ENCODE data around the gene CCR2. TPM values are rescaled to one million over a fixed set of nuclear protein-coding genes. Genes with fewer than 3 reads are reported as not detected.

CCR2 gene
- total RNA-seq, 2 experiments from 2014 or later: 52.5 to 53.0 TPM

DNA sequence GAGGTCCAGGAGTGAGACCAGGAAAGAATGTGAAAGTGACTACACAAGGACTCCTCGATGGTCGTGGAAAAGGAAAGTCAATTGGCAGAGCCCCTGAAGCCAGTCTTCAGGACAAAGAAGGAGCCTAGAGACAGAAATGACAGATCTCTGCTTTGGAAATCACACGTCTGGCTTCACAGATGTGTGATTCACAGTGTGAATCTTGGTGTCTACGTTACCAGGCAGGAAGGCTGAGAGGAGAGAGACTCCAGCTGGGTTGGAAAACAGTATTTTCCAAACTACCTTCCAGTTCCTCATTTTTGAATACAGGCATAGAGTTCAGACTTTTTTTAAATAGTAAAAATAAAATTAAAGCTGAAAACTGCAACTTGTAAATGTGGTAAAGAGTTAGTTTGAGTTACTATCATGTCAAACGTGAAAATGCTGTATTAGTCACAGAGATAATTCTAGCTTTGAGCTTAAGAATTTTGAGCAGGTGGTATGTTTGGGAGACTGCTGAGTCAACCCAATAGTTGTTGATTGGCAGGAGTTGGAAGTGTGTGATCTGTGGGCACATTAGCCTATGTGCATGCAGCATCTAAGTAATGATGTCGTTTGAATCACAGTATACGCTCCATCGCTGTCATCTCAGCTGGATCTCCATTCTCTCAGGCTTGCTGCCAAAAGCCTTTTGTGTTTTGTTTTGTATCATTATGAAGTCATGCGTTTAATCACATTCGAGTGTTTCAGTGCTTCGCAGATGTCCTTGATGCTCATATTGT lies 6.0 kb downstream of the CCR2 start:
- Mint-ChIP-seq H3K9me3 (peaks cover 3% of the 10 kb centered on the region), H3K27me3 (peaks cover 3% of the 10 kb centered on the region), H3K4me1 (peaks cover 64% of the 10 kb centered on the region), H3K27ac (no peak overlapping the region), H3K36me3 (peaks cover 72% of the 10 kb centered on the region), H3K4me3 (peak overlapping the region; percentile 8)
- POLR2A ChIA-PET: interaction anchor here (0.6 to 1.5 kb wide), 3 partner anchors 11 to 76 kb away, joined by 3 to 4 read pairs (median 3); no protein-coding TSS in a partner anchor
- no peak for ATAC-seq (ENCODE audit: low read depth)
- no peak for DNase-seq

DNA sequence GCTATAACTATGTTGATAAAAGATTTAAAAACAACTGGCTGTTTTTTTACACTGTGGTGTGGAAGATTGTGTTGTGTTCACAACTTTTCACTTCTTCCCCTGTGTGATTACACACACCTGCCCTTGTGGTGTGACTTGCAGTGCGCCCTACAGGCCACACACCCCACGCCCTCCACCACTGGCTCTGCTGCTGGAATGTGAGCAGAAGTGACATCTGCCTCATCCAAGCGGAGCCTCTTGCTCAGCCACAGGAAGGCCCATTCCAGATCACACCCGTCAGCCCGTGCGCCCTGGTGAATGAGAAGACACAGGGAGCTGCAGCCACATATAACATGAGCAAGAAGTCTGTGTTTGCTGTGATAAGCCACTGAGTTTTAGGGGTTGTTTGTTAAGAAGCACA lies 7.0 kb downstream of the CCR2 start:
- ATAC-seq (ENCODE audit: low read depth) (no peak), DNase-seq (no peak)
- Mint-ChIP-seq H3K27ac (peak overlapping the region; percentile 60), H3K4me1 (peaks cover 59% of the 10 kb centered on the region), H3K9me3 (peaks cover 6% of the 10 kb centered on the region), H3K4me3 (peak overlapping the region; percentile 20), H3K36me3 (peaks cover 67% of the 10 kb centered on the region), H3K27me3 (peaks cover 3% of the 10 kb centered on the region)
- POLR2A ChIA-PET: interaction anchor here (1.0 kb wide), 1 partner anchor 9 kb away, joined by 3 read pairs; no protein-coding TSS in a partner anchor

DNA sequence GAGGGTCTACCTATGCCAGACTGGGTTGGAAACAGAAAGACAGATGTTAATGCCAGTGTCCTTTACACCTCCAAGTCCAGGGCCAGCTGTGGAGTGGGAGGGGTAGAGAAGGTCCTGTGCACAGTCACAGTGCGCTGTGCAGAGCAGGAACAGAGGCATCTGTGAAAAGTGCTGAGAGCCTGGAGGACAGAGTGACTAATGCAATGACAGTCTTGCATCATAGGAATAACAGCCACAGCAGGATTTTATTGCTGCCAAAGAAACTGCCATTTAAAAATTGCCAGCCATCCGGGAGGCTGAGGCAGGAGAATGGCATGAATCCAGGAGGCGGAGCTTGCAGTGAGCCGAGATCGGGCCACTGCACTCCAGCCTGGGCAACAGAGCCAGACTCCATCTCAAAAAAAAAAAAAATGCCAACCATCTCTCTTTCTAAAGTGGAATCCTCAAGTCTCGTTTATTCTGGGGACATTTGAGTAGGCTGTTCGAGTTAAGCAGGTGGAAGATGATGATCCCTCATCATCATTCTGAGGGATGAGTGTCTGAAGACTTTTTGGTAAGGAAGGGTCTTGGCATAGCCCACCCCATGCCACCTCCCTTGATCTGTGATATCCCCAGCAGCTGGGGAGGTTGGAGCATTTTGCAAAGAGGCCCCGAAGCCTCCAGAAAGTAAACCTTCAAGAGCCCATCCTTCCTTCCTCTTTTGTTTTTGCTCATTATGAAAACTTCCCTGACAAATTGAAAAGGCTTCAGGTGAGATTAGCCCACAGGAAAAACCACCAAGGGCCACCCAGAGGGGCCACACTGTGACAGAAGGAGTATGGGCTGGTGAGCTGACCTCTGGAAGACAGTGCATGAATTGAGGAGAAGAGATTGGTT lies 7.7 kb downstream of the CCR2 start:
- peak overlapping the region; percentile 20 for H3K4me3 Mint-ChIP-seq
- POLR2A ChIA-PET: interaction anchor here (0.7 to 1.0 kb wide), 2 partner anchors 8 to 147 kb away, joined by 3 to 4 read pairs; no protein-coding TSS in a partner anchor

DNA sequence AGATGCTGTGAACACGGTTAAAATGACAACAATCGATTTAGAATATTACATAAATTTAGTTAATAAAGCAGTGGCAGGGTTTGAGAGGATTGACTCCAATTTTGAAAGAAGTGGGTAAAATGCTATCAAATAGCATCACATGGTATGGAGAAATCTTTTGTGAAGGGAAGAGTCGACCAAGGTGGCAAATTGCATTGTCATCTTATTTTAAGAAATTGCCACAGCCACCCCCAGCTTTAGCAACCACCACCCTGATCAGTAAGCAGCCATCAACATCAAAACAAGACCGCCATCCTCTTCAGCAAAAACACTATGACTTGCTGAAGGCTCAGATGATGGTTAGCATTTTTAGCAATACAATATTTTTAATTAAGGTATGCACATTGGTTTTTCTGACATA lies 11.1 kb downstream of the CCR2 start:
- no peak overlapping the region for H3K27ac Mint-ChIP-seq
- peaks cover 7% of the 10 kb centered on the region for H3K9me3 Mint-ChIP-seq
- ATAC-seq (ENCODE audit: low read depth): no peak
- H3K27me3 Mint-ChIP-seq: no peaks in the 10 kb centered on the region
- POLR2A ChIA-PET: no interaction called here
- DNase-seq: no peak
- peaks cover 62% of the 10 kb centered on the region for H3K4me1 Mint-ChIP-seq
- no peak overlapping the region for H3K4me3 Mint-ChIP-seq
- peaks cover 42% of the 10 kb centered on the region for H3K36me3 Mint-ChIP-seq

More for the DNA sequence above, 7.7 kb downstream of the CCR2 start:
- Mint-ChIP-seq H3K4me1 (peaks cover 59% of the 10 kb centered on the region), H3K27me3 (no peaks in the 10 kb centered on the region), H3K36me3 (peaks cover 67% of the 10 kb centered on the region), H3K27ac (peak overlapping the region; percentile 60), H3K9me3 (peaks cover 7% of the 10 kb centered on the region)
- no peak for DNase-seq
- peak; percentile 36 for ATAC-seq (ENCODE audit: low read depth)

DNA sequence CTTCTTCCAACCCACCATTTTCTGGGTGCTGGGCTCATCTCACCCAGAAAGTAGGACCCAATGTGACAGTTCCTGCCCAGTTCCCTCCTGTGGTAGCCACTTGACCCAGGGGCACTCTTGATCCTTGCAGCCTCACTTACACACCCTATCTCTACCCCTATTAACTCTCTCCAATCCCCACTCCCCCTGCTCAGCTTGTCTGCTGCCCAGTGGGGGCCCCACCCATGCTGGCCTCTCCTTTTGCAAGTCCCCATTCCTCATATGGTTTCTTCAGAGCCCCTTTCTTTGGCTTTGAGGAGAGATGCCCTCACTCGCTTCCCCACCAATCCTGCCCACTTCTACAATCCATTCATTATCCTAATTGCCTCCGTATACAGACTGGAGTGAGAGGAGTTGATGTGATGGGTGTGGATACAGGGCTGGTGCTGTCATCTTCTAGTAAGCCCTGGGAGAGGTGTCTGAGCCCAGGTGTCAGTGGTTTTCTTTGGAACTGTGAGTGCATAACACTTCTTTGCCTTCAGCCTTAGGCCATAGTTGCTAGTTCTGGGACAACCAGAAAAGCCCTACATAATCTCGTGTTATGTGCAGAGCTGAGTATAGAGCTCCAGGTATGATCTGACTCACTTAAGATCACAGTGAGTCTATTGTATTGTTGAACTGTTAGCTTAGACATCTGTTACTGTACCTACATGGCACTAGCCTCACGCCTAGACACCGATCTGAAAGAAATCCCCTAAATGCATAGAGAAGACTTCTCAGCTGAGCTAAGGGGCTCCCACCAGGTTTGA lies 12.0 kb downstream of the CCR2 start:
- POLR2A ChIA-PET: no interaction called here
- Mint-ChIP-seq H3K27ac (no peak overlapping the region), H3K9me3 (peaks cover 7% of the 10 kb centered on the region), H3K27me3 (no peaks in the 10 kb centered on the region), H3K36me3 (peaks cover 34% of the 10 kb centered on the region), H3K4me3 (no peak overlapping the region), H3K4me1 (peaks cover 63% of the 10 kb centered on the region)
- DNase-seq (no peak), ATAC-seq (ENCODE audit: low read depth) (no peak)

DNA sequence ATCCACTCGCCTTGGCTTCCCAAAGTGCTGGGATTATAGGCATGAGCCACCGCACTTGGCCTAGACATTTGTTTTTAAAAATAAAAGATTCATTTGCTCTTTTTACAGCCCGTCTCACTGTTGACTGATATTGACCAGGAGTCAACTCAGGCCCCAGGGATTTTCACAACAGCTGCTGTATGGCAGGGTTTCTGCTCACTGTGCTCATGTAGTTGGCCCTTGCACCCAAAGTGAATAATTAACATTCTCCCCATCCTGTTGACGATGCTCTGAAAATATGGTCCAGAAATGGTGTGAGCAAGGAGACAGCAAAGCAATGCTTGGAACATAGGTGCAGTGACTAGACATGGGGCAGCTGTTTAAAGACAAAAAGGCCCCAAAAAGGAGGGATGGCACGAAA lies 13.9 kb downstream of the CCR2 start:
- H3K27me3 Mint-ChIP-seq: no peaks in the 10 kb centered on the region
- H3K36me3 Mint-ChIP-seq: peaks cover 29% of the 10 kb centered on the region
- peak overlapping the region; percentile 71 for H3K27ac Mint-ChIP-seq
- ATAC-seq (ENCODE audit: low read depth) (no peak), DNase-seq (no peak)
- POLR2A ChIA-PET: interaction anchor here (1.1 to 5.9 kb wide), 9 partner anchors 13 to 161 kb away, joined by 3 to 57 read pairs (median 18); partner anchors contain the start of genes CCR1 and CCR2
- H3K4me3 Mint-ChIP-seq: no peak overlapping the region
- H3K4me1 Mint-ChIP-seq: peaks cover 59% of the 10 kb centered on the region
- peaks cover 7% of the 10 kb centered on the region for H3K9me3 Mint-ChIP-seq

DNA sequence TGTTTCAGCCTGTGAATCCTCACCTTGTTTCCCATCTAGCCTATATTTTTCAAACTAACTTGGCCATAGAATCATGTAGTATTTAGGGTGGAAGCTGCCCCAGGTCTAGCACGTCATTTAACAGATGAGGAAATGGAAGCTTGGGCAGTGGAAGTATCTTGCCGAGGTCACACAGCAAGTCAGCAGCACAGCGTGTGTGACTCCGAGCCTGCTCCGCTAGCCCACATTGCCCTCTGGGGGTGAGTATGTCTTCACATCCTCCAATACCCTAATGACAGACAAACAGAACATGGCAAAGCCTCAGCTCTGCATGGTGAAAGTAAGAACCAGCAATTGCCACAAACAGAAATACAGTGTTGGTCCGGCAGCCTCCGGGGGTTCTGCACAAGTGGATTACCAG lies 14.7 kb downstream of the CCR2 start:
- peaks cover 7% of the 10 kb centered on the region for H3K9me3 Mint-ChIP-seq
- POLR2A ChIA-PET: interaction anchor here (1.1 to 5.9 kb wide), 10 partner anchors 12 to 161 kb away, joined by 3 to 57 read pairs (median 15); partner anchors contain the start of genes CCR1 and CCR2
- peak; percentile 51 for DNase-seq
- peak overlapping the region; percentile 71 for H3K27ac Mint-ChIP-seq
- no peaks in the 10 kb centered on the region for H3K27me3 Mint-ChIP-seq
- H3K36me3 Mint-ChIP-seq: peaks cover 36% of the 10 kb centered on the region
- peak; percentile 59 for ATAC-seq (ENCODE audit: low read depth)
- no peak overlapping the region for H3K4me3 Mint-ChIP-seq
- peaks cover 65% of the 10 kb centered on the region for H3K4me1 Mint-ChIP-seq

DNA sequence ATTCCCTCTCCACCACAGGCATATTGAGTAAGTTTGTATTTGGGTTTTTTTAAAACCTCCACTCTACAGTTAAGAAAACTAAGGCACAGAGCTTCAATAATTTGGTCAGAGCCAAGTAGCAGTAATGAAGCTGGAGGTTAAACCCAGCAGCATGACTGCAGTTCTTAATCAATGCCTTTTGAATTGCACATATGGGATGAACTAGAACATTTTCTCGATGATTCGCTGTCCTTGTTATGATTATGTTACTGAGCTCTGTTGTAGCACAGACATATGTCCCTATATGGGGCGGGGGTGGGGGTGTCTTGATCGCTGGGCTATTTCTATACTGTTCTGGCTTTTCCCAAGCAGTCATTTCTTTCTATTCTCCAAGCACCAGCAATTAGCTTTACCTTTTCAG lies 15.2 kb downstream of the CCR2 start:
- Mint-ChIP-seq H3K4me3 (no peak overlapping the region), H3K27ac (peak overlapping the region; percentile 81), H3K4me1 (peaks cover 67% of the 10 kb centered on the region), H3K9me3 (peaks cover 5% of the 10 kb centered on the region), H3K36me3 (peaks cover 35% of the 10 kb centered on the region), H3K27me3 (no peaks in the 10 kb centered on the region)
- ATAC-seq (ENCODE audit: low read depth) (no peak), DNase-seq (no peak)
- POLR2A ChIA-PET: interaction anchor here (0.9 to 5.9 kb wide), 12 partner anchors 15 to 282 kb away, joined by 3 to 57 read pairs (median 18); partner anchors contain the start of genes CCR1 and CCR2

DNA sequence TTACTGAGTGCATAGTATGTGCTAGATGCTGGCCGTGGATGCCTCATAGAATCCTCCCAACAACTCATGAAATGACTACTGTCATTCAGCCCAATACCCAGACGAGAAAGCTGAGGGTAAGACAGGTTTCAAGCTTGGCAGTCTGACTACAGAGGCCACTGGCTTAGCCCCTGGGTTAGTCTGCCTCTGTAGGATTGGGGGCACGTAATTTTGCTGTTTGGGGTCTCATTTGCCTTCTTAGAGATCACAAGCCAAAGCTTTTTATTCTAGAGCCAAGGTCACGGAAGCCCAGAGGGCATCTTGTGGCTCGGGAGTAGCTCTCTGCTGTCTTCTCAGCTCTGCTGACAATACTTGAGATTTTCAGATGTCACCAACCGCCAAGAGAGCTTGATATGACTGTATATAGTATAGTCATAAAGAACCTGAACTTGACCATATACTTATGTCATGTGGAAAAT lies 15.8 kb downstream of the CCR2 start:
- Mint-ChIP-seq H3K9me3 (peaks cover 5% of the 10 kb centered on the region), H3K4me3 (peak overlapping the region; percentile 63), H3K4me1 (peaks cover 71% of the 10 kb centered on the region), H3K27ac (peak overlapping the region; percentile 81), H3K36me3 (peaks cover 37% of the 10 kb centered on the region), H3K27me3 (no peaks in the 10 kb centered on the region)
- no peak for DNase-seq
- POLR2A ChIA-PET: interaction anchor here (0.9 to 5.9 kb wide), 13 partner anchors 8 to 283 kb away, joined by 3 to 57 read pairs (median 18); partner anchors contain the start of genes CCR1 and CCR2
- ATAC-seq (ENCODE audit: low read depth): peak; percentile 32

DNA sequence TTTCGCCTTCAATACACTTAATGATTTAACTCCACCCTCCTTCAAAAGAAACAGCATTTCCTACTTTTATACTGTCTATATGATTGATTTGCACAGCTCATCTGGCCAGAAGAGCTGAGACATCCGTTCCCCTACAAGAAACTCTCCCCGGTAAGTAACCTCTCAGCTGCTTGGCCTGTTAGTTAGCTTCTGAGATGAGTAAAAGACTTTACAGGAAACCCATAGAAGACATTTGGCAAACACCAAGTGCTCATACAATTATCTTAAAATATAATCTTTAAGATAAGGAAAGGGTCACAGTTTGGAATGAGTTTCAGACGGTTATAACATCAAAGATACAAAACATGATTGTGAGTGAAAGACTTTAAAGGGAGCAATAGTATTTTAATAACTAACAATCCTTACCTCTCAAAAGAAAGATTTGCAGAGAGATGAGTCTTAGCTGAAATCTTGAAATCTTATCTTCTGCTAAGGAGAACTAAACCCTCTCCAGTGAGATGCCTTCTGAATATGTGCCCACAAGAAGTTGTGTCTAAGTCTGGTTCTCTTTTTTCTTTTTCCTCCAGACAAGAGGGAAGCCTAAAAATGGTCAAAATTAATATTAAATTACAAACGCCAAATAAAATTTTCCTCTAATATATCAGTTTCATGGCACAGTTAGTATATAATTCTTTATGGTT lies 17.1 kb downstream of the CCR2 start, which contains the start of gene CCR5:
Gene CCR5 (plus strand): TSS at position 108 of the 680 bp plus-strand sequence. CDS start 1,957 bp downstream, outside the sequence.
- ATAC-seq (ENCODE audit: low read depth): peak; percentile 75
- Mint-ChIP-seq H3K36me3 (peaks cover 40% of the 10 kb centered on the region), H3K27ac (peak within 1 kb of the TSS; percentile 81), H3K27me3 (no peaks in the 10 kb centered on the region), H3K4me3 (peak within 1 kb of the TSS; percentile 70), H3K4me1 (peaks cover 75% of the 10 kb centered on the region), H3K9me3 (peaks cover under 1% of the 10 kb centered on the region)
- POLR2A ChIA-PET: interaction anchor here (0.6 to 5.9 kb wide), 14 partner anchors 12 to 270 kb away, joined by 3 to 57 read pairs (median 15); partner anchors contain the start of genes CCR1 and CCR2
- DNase-seq: no peak

DNA sequence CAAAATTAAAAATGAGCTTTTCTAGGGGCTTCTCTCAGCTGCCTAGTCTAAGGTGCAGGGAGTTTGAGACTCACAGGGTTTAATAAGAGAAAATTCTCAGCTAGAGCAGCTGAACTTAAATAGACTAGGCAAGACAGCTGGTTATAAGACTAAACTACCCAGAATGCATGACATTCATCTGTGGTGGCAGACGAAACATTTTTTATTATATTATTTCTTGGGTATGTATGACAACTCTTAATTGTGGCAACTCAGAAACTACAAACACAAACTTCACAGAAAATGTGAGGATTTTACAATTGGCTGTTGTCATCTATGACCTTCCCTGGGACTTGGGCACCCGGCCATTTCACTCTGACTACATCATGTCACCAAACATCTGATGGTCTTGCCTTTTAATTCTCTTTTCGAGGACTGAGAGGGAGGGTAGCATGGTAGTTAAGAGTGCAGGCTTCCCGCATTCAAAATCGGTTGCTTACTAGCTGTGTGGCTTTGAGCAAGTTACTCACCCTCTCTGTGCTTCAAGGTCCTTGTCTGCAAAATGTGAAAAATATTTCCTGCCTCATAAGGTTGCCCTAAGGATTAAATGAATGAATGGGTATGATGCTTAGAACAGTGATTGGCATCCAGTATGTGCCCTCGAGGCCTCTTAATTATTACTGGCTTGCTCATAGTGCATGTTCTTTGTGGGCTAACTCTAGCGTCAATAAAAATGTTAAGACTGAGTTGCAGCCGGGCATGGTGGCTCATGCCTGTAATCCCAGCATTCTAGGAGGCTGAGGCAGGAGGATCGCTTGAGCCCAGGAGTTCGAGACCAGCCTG lies 17.8 kb downstream of the CCR2 start:
- H3K36me3 Mint-ChIP-seq: peaks cover 33% of the 10 kb centered on the region
- POLR2A ChIA-PET: interaction anchor here (0.6 to 5.9 kb wide), 19 partner anchors 11 to 271 kb away, joined by 3 to 57 read pairs (median 6); partner anchors contain the start of genes CCR1 and CCR2
- DNase-seq (no peak), ATAC-seq (ENCODE audit: low read depth) (no peak)
- H3K4me3 Mint-ChIP-seq: peak overlapping the region; percentile 70
- no peaks in the 10 kb centered on the region for H3K9me3 Mint-ChIP-seq
- H3K27ac Mint-ChIP-seq: peak overlapping the region; percentile 81
- peaks cover 74% of the 10 kb centered on the region for H3K4me1 Mint-ChIP-seq
- no peaks in the 10 kb centered on the region for H3K27me3 Mint-ChIP-seq
